GM12873 (cell line): Measurements from ENCODE around the gene NTRK3.

Source experiments
- CTCF ChIP-seq: IDR thresholded peaks from 2 replicates; pipeline ENCODE4 v1.5.1; 2012; ENCODE audit warnings: low read depth, mild to moderate bottlenecking, moderate library complexity, low read length, control low read depth; ENCODE audit not compliant: insufficient read depth; ENCODE audit errors: missing control alignments

The NTRK3 gene

GRCh38 chr15:88288661-88289060, 32.1 kb upstream of the NTRK3 start:
- no peak for TF ChIP-seq CTCF

- no peak for TF ChIP-seq CTCF
Measured at GRCh38 chr15:88288206-88288605, 31.7 kb upstream of the NTRK3 start.

- TF ChIP-seq CTCF, result no peak
Measured at GRCh38 chr15:88284318-88284998, 27.9 kb upstream of the NTRK3 start.

DNA sequence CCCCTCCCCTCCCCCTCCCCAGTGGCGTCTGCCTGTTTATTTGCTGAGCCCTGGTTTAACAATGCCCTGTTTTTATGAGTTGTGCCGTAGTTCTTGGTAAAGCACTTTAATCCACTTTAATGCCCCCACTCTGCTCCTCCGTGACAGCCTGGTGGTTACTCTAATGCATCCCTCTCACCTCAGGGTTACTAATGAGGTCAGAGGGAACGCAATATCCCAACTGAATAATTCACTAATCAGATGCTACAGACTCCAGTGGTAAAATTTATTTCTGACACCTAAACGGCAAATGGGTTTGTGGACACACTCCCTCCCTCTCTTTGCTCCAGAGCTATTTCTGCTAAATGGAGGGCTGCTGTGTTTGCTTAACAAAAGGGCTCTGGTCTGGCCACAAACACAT, 26.1 kb upstream of the NTRK3 start:
- TF ChIP-seq CTCF, result no peak

DNA sequence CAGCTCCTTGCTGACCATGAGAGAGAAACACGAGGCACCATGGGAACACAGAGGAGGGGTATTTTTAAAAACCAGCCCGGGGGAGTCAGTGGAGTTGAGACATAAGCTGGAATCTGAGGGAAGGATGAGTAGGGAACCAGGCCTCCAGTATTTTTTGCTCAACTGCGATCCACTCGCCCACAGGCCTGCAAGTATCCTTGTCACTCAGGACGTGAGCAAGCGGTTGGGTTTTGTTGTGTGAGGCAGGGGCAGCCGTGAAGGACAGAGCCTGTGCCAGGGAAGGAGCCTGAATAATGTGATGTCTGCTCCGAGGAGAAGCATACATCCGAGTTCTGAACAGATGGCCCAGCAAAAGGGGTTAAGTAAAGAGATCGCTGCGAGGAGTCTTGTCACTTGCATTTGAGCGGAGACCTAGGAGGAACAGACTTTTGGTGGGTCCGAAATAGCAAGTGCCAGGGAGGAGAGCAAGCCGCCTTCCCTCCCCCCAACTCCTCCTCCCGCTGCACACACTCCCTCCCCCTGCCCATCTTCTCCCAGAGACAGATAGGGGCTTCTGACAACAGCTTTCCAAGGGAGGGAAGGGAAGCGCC, 20.4 kb upstream of the NTRK3 start:
- TF ChIP-seq CTCF, result no peak

DNA sequence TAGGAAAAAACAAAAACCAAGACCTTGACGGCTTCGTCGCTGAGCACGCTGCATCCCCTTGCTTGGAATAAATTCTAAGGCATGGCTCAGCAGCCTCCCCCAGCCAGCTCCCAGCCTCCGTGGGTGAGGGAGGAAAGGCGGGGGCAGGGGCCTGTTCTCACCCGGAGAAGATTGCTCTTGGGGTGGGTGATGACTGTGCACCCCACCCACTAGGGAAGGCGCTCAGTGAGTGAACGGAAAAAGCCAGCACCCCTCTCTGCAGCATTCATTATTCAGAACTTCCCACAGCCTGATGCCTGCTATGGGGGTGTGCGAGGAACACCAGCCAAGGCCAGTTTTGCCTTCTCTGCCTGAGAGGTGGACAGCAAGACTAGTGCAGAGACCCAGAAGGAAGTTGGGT, 19.3 kb upstream of the NTRK3 start:
- no peak for TF ChIP-seq CTCF

DNA sequence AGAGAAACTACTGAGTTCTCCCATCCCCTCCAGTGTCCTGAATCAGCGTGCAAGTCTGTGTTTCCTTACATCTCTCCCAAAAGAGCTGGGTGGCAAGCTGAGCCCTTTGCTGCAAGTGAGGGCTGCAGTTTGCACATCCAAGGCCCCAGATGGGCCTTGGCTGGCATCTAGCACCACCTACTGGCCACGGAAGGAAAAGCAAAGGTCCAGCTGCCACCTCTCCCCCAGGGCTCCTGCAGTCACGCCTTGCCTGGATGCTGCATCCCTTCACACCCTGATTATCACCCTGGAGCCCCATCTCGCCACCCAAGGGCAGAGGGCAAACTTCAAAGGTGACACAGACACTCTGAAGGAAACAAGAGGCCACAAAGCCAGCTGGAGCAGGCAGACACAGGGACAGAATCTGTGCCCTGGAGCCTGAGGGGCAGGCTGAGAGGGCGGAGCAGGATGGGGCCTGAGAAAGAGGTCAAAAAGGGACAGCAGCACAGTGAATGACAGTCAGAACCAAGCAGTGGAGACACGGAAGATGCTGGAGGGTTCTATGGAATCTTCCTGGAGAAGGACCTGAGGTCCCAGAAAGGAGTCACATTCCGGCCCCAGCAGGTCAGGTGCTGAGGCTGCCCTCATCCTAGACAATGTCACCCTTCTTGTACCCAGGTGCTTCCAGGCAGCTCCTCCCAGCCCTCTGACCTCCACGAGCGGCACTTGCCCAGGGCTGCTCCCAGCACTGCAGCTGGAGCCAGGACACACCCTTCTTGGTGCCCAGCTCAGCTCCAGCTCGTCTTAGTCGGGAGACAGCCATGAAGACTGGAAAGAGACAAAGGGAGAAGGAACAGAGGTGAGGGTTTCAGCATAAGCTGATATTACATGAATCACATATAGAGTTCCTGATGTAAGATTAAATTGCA, 18.3 kb upstream of the NTRK3 start:
- TF ChIP-seq CTCF, result peak; percentile 96
